NT2/D1 (cell line): ENCODE data around the gene RADIL.

Experiments
- YY1 ChIP-seq: IDR thresholded peaks from 2 replicates; pipeline ENCODE4 v1.6.1; 2011; ENCODE audit not compliant: insufficient read length, insufficient read depth
- ZNF274 ChIP-seq: IDR thresholded peaks from 2 replicates; pipeline ENCODE4 v1.6.1; 2011; ENCODE audit warnings: mild to moderate bottlenecking, low read depth, low read length

GRCh38 chr7:4873071-4873944 is 10.2 kb downstream of the RADIL start:
- TF ChIP-seq YY1 (no peak), ZNF274 (no peak)
